Natural killer cell treated with Interleukin-12 subunit alpha and Interleukin-12 subunit beta and Interleukin-15 and Interleukin-18, amount 100 ng/mL, for 72 hours (primary cell): ENCODE results near the gene ROBO1. TPM values are rescaled to one million over a fixed set of nuclear protein-coding genes. Genes with fewer than 3 reads are reported as not detected.

Source experiments
- ATAC-seq, 2 donors: fragments of 150-1000 bp; cut with Tn5 transposase in 1 of 2; sonication (Bioruptor Pico), chemical (Tn5 transposase) in 1 of 2; 2 replicates each; pipeline ENCODE4 v1.10.0; 2021
- DNase-seq: peaks from one replicate; pipeline ENCODE4 v3.0.0; 2022; ENCODE audit warnings: low spot score
- H3K27ac Mint-ChIP-seq, 2 donors: 1 replicate in 1 of 2; 2 replicates in 1 of 2; pipeline ENCODE4 v1.8.0; 2022; ENCODE audit warnings: mixed read lengths in 2 of 2, mild to moderate bottlenecking in 1 of 2, moderate library complexity in 1 of 2
- H3K27me3 Mint-ChIP-seq, 2 donors: 1 replicate in 1 of 2; 2 replicates in 1 of 2; pipeline ENCODE4 v1.8.0; 2022; ENCODE audit warnings: mixed read lengths in 2 of 2
- H3K36me3 Mint-ChIP-seq: one replicate; pipeline ENCODE4 v1.8.0; 2022; ENCODE audit warnings: mixed read lengths
- H3K4me1 Mint-ChIP-seq, 2 donors: 1 replicate in 1 of 2; 2 replicates in 1 of 2; pipeline ENCODE4 v1.8.0; 2022; ENCODE audit warnings: low read depth in 2 of 2, mixed read lengths in 2 of 2, mild to moderate bottlenecking in 1 of 2
- H3K4me3 Mint-ChIP-seq: one replicate; pipeline ENCODE4 v1.8.0; 2022; ENCODE audit warnings: mixed read lengths
- H3K9me3 Mint-ChIP-seq: 2 replicates; pipeline ENCODE4 v1.8.0; 2022; ENCODE audit warnings: mixed read lengths
- total RNA-seq, 2 donors: library from RNA; stranded (reverse); gene quantifications; one replicate each; pipeline ENCODE4 v1.2.3, GENCODE V29; 2022

Gene ROBO1
- total RNA-seq, 2 donors from 2014 or later, result 0.05 TPM; not detected in 1

- Mint-ChIP-seq H3K9me3 (no peaks in the 10 kb centered on the region), H3K4me3 (no peak overlapping the region), H3K27ac (no peak overlapping the region), H3K4me1 (no peaks in the 10 kb centered on the region), H3K36me3 (peaks cover 6% of the 10 kb centered on the region), H3K27me3 (peaks cover 5 to 7% of the 10 kb centered on the region in 2 donors)
- DNase-seq (no peak), ATAC-seq (peak in 1 of 2 donors; percentile 20)
Measured at GRCh38 chr3:79018671-79019136, 749.1 kb downstream of the ROBO1 start.

- Mint-ChIP-seq H3K27ac (no peak overlapping the region), H3K27me3 (peaks cover 5 to 7% of the 10 kb centered on the region in 2 donors), H3K4me3 (no peak overlapping the region), H3K9me3 (no peaks in the 10 kb centered on the region), H3K36me3 (peaks cover 6% of the 10 kb centered on the region), H3K4me1 (no peaks in the 10 kb centered on the region)
- ATAC-seq (no peak), DNase-seq (no peak)
Measured at GRCh38 chr3:79018265-79018664, 749.5 kb downstream of the ROBO1 start.

GRCh38 chr3:79016587-79017376, 751.0 kb downstream of the ROBO1 start:
- Mint-ChIP-seq H3K4me3 (no peak overlapping the region), H3K9me3 (peaks cover 1% of the 10 kb centered on the region), H3K36me3 (peaks cover 6% of the 10 kb centered on the region), H3K4me1 (no peaks in the 10 kb centered on the region), H3K27ac (no peak overlapping the region), H3K27me3 (peaks cover 5 to 7% of the 10 kb centered on the region in 2 donors)
- ATAC-seq (no peak), DNase-seq (no peak)

- DNase-seq (no peak), ATAC-seq (no peak)
- Mint-ChIP-seq H3K9me3 (peaks cover 2% of the 10 kb centered on the region), H3K27ac (no peak overlapping the region), H3K36me3 (peaks cover 6% of the 10 kb centered on the region), H3K4me1 (no peaks in the 10 kb centered on the region), H3K4me3 (no peak overlapping the region), H3K27me3 (peaks cover 5 to 7% of the 10 kb centered on the region in 2 donors)
Measured at GRCh38 chr3:79015854-79016253, 751.9 kb downstream of the ROBO1 start.

GRCh38 chr3:79012946-79013362, 754.8 kb downstream of the ROBO1 start:
- ATAC-seq, result no peak
- Mint-ChIP-seq H3K27me3 (no peaks in the 10 kb centered on the region), H3K4me3 (no peak overlapping the region), H3K9me3 (peaks cover 4% of the 10 kb centered on the region), H3K27ac (no peak overlapping the region), H3K36me3 (no peaks in the 10 kb centered on the region), H3K4me1 (no peaks in the 10 kb centered on the region)
- no peak for DNase-seq

- ATAC-seq, result no peak
- H3K4me1 Mint-ChIP-seq, result no peaks in the 10 kb centered on the region
Measured at GRCh38 chr3:79012530-79012913, 755.3 kb downstream of the ROBO1 start.

GRCh38 chr3:79011821-79012529, 755.8 kb downstream of the ROBO1 start:
- Mint-ChIP-seq H3K27me3 (no peaks in the 10 kb centered on the region), H3K27ac (no peak overlapping the region), H3K4me3 (no peak overlapping the region), H3K36me3 (no peaks in the 10 kb centered on the region), H3K4me1 (no peaks in the 10 kb centered on the region), H3K9me3 (peaks cover 6% of the 10 kb centered on the region)
- no peak for DNase-seq
- ATAC-seq, result no peak

More at GRCh38 chr3:79012530-79012913, 755.3 kb downstream of the ROBO1 start:
- DNase-seq, result no peak
- Mint-ChIP-seq H3K9me3 (peaks cover 6% of the 10 kb centered on the region), H3K27me3 (no peaks in the 10 kb centered on the region), H3K36me3 (no peaks in the 10 kb centered on the region), H3K4me3 (no peak overlapping the region), H3K27ac (no peak overlapping the region)

- Mint-ChIP-seq H3K27ac (no peak overlapping the region), H3K36me3 (no peaks in the 10 kb centered on the region), H3K27me3 (no peaks in the 10 kb centered on the region), H3K4me3 (no peak overlapping the region), H3K4me1 (no peaks in the 10 kb centered on the region), H3K9me3 (peaks cover 9% of the 10 kb centered on the region)
- DNase-seq (no peak), ATAC-seq (no peak)
Measured at GRCh38 chr3:79009861-79010260, 757.9 kb downstream of the ROBO1 start.

- no peak overlapping the region for H3K27ac Mint-ChIP-seq
- no peaks in the 10 kb centered on the region for H3K27me3 Mint-ChIP-seq
- ATAC-seq (no peak), DNase-seq (no peak)
- no peak overlapping the region for H3K4me3 Mint-ChIP-seq
- peaks cover 17% of the 10 kb centered on the region for H3K9me3 Mint-ChIP-seq
- H3K36me3 Mint-ChIP-seq, result peaks cover 5% of the 10 kb centered on the region
- H3K4me1 Mint-ChIP-seq, result no peaks in the 10 kb centered on the region
Measured at GRCh38 chr3:79006077-79006476, 761.7 kb downstream of the ROBO1 start.

GRCh38 chr3:79005084-79005483, 762.7 kb downstream of the ROBO1 start:
- peaks cover 5% of the 10 kb centered on the region for H3K36me3 Mint-ChIP-seq
- DNase-seq, result no peak
- H3K27ac Mint-ChIP-seq, result no peak overlapping the region
- peaks cover 17% of the 10 kb centered on the region for H3K9me3 Mint-ChIP-seq
- no peak overlapping the region for H3K4me3 Mint-ChIP-seq
- ATAC-seq, result no peak
- no peaks in the 10 kb centered on the region for H3K4me1 Mint-ChIP-seq
- no peaks in the 10 kb centered on the region for H3K27me3 Mint-ChIP-seq

GRCh38 chr3:79003994-79004393, 763.8 kb downstream of the ROBO1 start:
- no peak overlapping the region for H3K4me3 Mint-ChIP-seq
- H3K4me1 Mint-ChIP-seq, result no peaks in the 10 kb centered on the region
- H3K27me3 Mint-ChIP-seq, result no peaks in the 10 kb centered on the region
- H3K36me3 Mint-ChIP-seq, result peaks cover 5% of the 10 kb centered on the region
- no peak overlapping the region for H3K27ac Mint-ChIP-seq
- DNase-seq, result no peak
- peaks cover 17% of the 10 kb centered on the region for H3K9me3 Mint-ChIP-seq
- ATAC-seq, result no peak

GRCh38 chr3:79002465-79003372, 765.1 kb downstream of the ROBO1 start:
- peaks cover 11% of the 10 kb centered on the region for H3K36me3 Mint-ChIP-seq
- peaks cover 19% of the 10 kb centered on the region for H3K9me3 Mint-ChIP-seq
- DNase-seq, result no peak
- no peak overlapping the region for H3K4me3 Mint-ChIP-seq
- H3K27ac Mint-ChIP-seq, result no peak overlapping the region
- H3K4me1 Mint-ChIP-seq, result no peaks in the 10 kb centered on the region
- H3K27me3 Mint-ChIP-seq, result no peaks in the 10 kb centered on the region
- no peak for ATAC-seq

- DNase-seq (no peak), ATAC-seq (no peak)
- Mint-ChIP-seq H3K27me3 (no peaks in the 10 kb centered on the region), H3K9me3 (peaks cover 26% of the 10 kb centered on the region), H3K36me3 (peaks cover 11% of the 10 kb centered on the region), H3K4me3 (no peak overlapping the region), H3K27ac (no peak overlapping the region), H3K4me1 (no peaks in the 10 kb centered on the region)
Measured at GRCh38 chr3:79001255-79001654, 766.5 kb downstream of the ROBO1 start.
